Endothelial cell of umbilical vein (primary cell): Measurements from ENCODE around the gene TICAM1. TPM values are rescaled to one million over a fixed set of nuclear protein-coding genes. Genes with fewer than 3 reads are reported as not detected.
"Not testable (repeated sequence)": the region's sequence is repeated elsewhere in the genome, so short reads cannot be mapped to it uniquely, and the experiment has no call there.

ENCODE experiments used
- BruUV-seq: library from RNA; stranded (reverse); fragments of 400-500 nt; replicated peaks from 2 replicates; lab custom pipeline; 2021; lab: Mats Ljungman, UMichigan
- CTCF ChIA-PET: fragments of 300-600, 350-600 bp; sonication (Branson Sonifier 250); formaldehyde crosslinking; loops from one replicate; lab custom pipeline; 2021; ENCODE audit warnings: antibody characterized with exemption, inconsistent platforms; lab: Charles Lee
- POLR2A ChIA-PET: fragments of 300-600, 350-600 bp; sonication (Branson Sonifier 250); formaldehyde crosslinking; loops from one replicate; lab custom pipeline; 2021; ENCODE audit warnings: antibody characterized with exemption, inconsistent platforms; lab: Charles Lee
- DNase-seq: peaks from one replicate; pipeline ENCODE4 v3.0.0-alpha.2; 2011; ENCODE audit warnings: low read depth, low spot score
- FAIRE-seq: peaks from 2 replicates; lab custom pipeline; 2011; peaks lifted over from hg19 to GRCh38; lab: Jason Lieb, UNC
- H2AFZ ChIP-seq: 2 replicates; pipeline ENCODE4 v1.6.0; 2012; ENCODE audit warnings: low read depth, low read length, control low read depth, inconsistent platforms
- H3K27ac ChIP-seq: 2 replicates; pipeline ENCODE4 v1.5.1; 2011; ENCODE audit warnings: low read depth, mild to moderate bottlenecking, control low read depth, low read length, moderate library complexity; ENCODE audit not compliant: insufficient read depth
- H3K27me3 ChIP-seq, 2 experiments: 2 replicates each; pipeline versions ENCODE4 v1.6.0 to v1.6.1; 2011; ENCODE audit warnings: low read length in 2 of 2, mixed read lengths in 1 of 2; ENCODE audit not compliant: control insufficient read depth in 2 of 2, insufficient read depth in 2 of 2
- H3K36me3 ChIP-seq, 2 experiments: 2 replicates in 1 of 2; 3 replicates in 1 of 2; pipeline ENCODE4 v1.5.1; 2011; ENCODE audit warnings: low read length in 2 of 2, mild to moderate bottlenecking in 1 of 2, moderate library complexity in 1 of 2; ENCODE audit not compliant: control insufficient read depth in 2 of 2, insufficient read depth in 2 of 2; ENCODE audit errors: extremely low read depth in 1 of 2
- H3K4me1 ChIP-seq: 3 replicates; pipeline ENCODE4 v1.5.1; 2011; ENCODE audit warnings: mild to moderate bottlenecking, low read length; ENCODE audit not compliant: control insufficient read depth, insufficient read depth; ENCODE audit errors: extremely low read depth
- H3K4me2 ChIP-seq: 2 replicates; pipeline ENCODE4 v1.6.1; 2011; ENCODE audit warnings: low read length, control low read depth, mixed read lengths; ENCODE audit not compliant: insufficient read depth
- H3K4me3 ChIP-seq, 3 experiments: fragments of 200-600 bp in 1 of 3; sonication (generic), shearing (Covaris generic) in 1 of 3; replicated peaks in 1 of 3; 2 replicates each; pipeline ENCODE4 v1.5.1; 2011 to 2016; ENCODE audit warnings: control low read depth in 3 of 3, low read length in 3 of 3, mild to moderate bottlenecking in 2 of 3, inconsistent platforms in 1 of 3, low read depth in 1 of 3, moderate library complexity in 1 of 3; ENCODE audit not compliant: insufficient read depth in 1 of 3
- H3K79me2 ChIP-seq: 2 replicates; pipeline ENCODE4 v1.6.0; 2012; ENCODE audit warnings: low read length, inconsistent platforms; ENCODE audit not compliant: control insufficient read depth, insufficient read depth
- H3K9ac ChIP-seq: replicated peaks from 2 replicates; pipeline ENCODE3; 2011; ENCODE audit warnings: low read length, control low read depth; ENCODE audit not compliant: insufficient read depth; ENCODE audit errors: extremely low read depth
- H3K9me1 ChIP-seq: replicated peaks from 3 replicates; pipeline ENCODE4 v1.6.0; 2011; ENCODE audit warnings: mild to moderate bottlenecking, low read length; ENCODE audit not compliant: control insufficient read depth, insufficient read depth; ENCODE audit errors: extremely low read depth
- H3K9me3 ChIP-seq: replicated peaks from 2 replicates; pipeline ENCODE4 v1.5.1; 2012; ENCODE audit warnings: low read length, inconsistent platforms; ENCODE audit not compliant: control insufficient read depth, insufficient read depth
- H4K20me1 ChIP-seq: replicated peaks from 2 replicates; pipeline ENCODE3; 2011; ENCODE audit warnings: mild to moderate bottlenecking, low read length; ENCODE audit not compliant: control insufficient read depth, insufficient read depth; ENCODE audit errors: extremely low read depth
- EZH2 ChIP-seq: IDR thresholded peaks from 2 replicates; pipeline ENCODE4 v1.6.1; 2012; ENCODE audit warnings: borderline replicate concordance, low read depth, mild to moderate bottlenecking, moderate library complexity, low read length, inconsistent platforms; ENCODE audit not compliant: severe bottlenecking
- FOS ChIP-seq: IDR thresholded peaks from 2 replicates; pipeline ENCODE4 v1.6.1; 2011; ENCODE audit warnings: mild to moderate bottlenecking, low read length, moderate library complexity, borderline replicate concordance; ENCODE audit not compliant: insufficient read depth
- GATA2 ChIP-seq: IDR thresholded peaks from 2 replicates; pipeline ENCODE4 v1.7.0; 2011; ENCODE audit warnings: low read depth, mild to moderate bottlenecking, moderate library complexity, mixed read lengths, low read length; ENCODE audit not compliant: insufficient read length, insufficient read depth
- JUN ChIP-seq: IDR thresholded peaks from 2 replicates; pipeline ENCODE4 v1.6.1; 2011; ENCODE audit warnings: borderline replicate concordance, low read depth; ENCODE audit not compliant: insufficient read length, insufficient read depth
- MYC ChIP-seq: IDR thresholded peaks from one replicate; pipeline ENCODE4 v1.6.1; 2011; ENCODE audit warnings: mild to moderate bottlenecking, low read depth, low read length
- POLR2A ChIP-seq: IDR thresholded peaks from 2 replicates; pipeline ENCODE4 v1.6.1; 2012; ENCODE audit warnings: low read depth, mild to moderate bottlenecking, control low read depth, low read length
- POLR2AphosphoS5 ChIP-seq: IDR thresholded peaks from 2 replicates; pipeline ENCODE4 v1.6.1; 2012; ENCODE audit warnings: low read depth, mild to moderate bottlenecking, control low read depth, low read length, moderate library complexity; ENCODE audit not compliant: insufficient read depth
- dilution Hi-C: fragments of 300-500 bp; cut with MboI; formaldehyde crosslinking; loops from one replicate; pipeline ENCODE4 v1.15.0; 2019; ENCODE audit warnings: low sequenced_read_pairs; ENCODE audit not compliant: extremely low pct_ligation_motif_present
- intact Hi-C: fragments of 100-400 bp; cut with micrococcal nuclease; formaldehyde crosslinking; loops from one replicate; pipeline ENCODE4 v1.10.0; 2022
- polyA plus RNA-seq, 4 experiments: library from polyadenylated mRNA; depleted of rRNA in 3 of 4; stranded (reverse) in 3 of 4; unstranded in 1 of 4; fragments of >200 nt; gene quantifications; 2 replicates each; pipeline versions ENCODE4 v1.2.1 to v1.2.3, GENCODE V29; 2011 to 2012; ENCODE audit warnings: missing spikeins in 1 of 4
- total RNA-seq: library from RNA; stranded (reverse); gene quantifications from 2 replicates; pipeline ENCODE4 v1.2.3, GENCODE V29; 2021
- TF ChIP-seq, protein P1 (sequence below): IDR thresholded peaks from 2 replicates; pipeline ENCODE4 v1.6.1; 2011; ENCODE audit not compliant: insufficient read depth, insufficient read length
- TF ChIP-seq, protein P2 (sequence below), 2 donors: IDR thresholded peaks; 1 replicate in 1 of 2; 2 replicates in 1 of 2; pipeline ENCODE4 v1.5.1; 2011; ENCODE audit warnings: low read length in 2 of 2, mild to moderate bottlenecking in 2 of 2, moderate library complexity in 2 of 2, control low read depth in 1 of 2, inconsistent platforms in 1 of 2, low read depth in 1 of 2; ENCODE audit not compliant: insufficient read depth in 1 of 2; ENCODE audit errors: extremely low read depth in 1 of 2

The TICAM1 gene
- total and polyA plus RNA-seq, 2 donors (not counting 3 experiments of a cell fraction or from before 2014, with no cell fraction given): 4.8 to 17.6 TPM

DNA sequence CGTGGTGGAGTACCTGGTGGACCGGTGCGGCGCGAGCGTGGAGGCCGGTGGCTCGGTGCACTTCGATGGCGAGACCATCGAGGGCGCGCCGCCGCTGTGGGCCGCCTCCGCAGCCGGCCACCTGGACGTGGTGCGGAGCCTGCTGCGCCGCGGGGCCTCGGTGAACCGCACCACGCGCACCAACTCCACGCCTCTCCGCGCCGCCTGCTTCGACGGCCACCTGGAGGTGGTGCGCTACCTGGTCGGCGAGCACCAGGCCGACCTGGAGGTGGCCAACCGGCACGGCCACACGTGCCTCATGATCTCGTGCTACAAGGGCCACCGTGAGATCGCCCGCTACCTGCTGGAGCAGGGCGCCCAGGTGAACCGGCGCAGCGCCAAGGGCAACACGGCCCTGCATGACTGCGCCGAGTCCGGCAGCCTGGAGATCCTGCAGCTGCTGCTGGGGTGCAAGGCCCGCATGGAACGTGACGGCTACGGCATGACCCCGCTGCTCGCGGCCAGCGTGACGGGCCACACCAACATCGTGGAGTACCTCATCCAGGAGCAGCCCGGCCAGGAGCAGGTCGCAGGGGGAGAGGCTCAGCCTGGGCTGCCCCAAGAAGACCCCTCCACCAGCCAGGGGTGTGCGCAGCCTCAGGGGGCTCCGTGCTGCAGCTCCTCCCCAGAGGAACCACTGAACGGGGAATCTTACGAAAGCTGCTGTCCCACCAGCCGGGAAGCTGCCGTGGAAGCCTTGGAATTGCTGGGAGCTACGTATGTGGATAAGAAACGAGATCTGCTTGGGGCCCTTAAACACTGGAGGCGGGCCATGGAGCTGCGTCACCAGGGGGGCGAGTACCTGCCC is 39.3 kb downstream of the TICAM1 start:
- H3K36me3 ChIP-seq, intact Hi-C loops, H3K9me1 ChIP-seq, H3K4me1 ChIP-seq, BruUV-seq, H3K27me3 ChIP-seq, DNase-seq, FAIRE-seq, H3K9me3 ChIP-seq, dilution Hi-C loops, H4K20me1 ChIP-seq: not testable (repeated sequence)
- peak overlapping the region; percentile 25 to 88 (median 45) for H3K4me3 ChIP-seq
- POLR2A ChIA-PET: interaction anchor here (0.7 to 1.1 kb wide), 2 partner anchors 60 to 67 kb away, joined by 3 to 4 read pairs; no protein-coding TSS in a partner anchor
- H3K4me2 ChIP-seq: peak overlapping the region; percentile 67
- H3K79me2 ChIP-seq: peaks cover 47% of the 10 kb centered on the region
- peak overlapping the region; percentile 79 for H3K9ac ChIP-seq
- CTCF ChIA-PET: interaction anchor here (1.3 to 5.6 kb wide), 7 partner anchors 11 to 119 kb away, joined by 7 to 362 read pairs (median 10); partner anchors contain the start of gene PLIN3
- H2AFZ ChIP-seq: peak overlapping the region; percentile 67
- peak overlapping the region; percentile 69 for H3K27ac ChIP-seq

DNA sequence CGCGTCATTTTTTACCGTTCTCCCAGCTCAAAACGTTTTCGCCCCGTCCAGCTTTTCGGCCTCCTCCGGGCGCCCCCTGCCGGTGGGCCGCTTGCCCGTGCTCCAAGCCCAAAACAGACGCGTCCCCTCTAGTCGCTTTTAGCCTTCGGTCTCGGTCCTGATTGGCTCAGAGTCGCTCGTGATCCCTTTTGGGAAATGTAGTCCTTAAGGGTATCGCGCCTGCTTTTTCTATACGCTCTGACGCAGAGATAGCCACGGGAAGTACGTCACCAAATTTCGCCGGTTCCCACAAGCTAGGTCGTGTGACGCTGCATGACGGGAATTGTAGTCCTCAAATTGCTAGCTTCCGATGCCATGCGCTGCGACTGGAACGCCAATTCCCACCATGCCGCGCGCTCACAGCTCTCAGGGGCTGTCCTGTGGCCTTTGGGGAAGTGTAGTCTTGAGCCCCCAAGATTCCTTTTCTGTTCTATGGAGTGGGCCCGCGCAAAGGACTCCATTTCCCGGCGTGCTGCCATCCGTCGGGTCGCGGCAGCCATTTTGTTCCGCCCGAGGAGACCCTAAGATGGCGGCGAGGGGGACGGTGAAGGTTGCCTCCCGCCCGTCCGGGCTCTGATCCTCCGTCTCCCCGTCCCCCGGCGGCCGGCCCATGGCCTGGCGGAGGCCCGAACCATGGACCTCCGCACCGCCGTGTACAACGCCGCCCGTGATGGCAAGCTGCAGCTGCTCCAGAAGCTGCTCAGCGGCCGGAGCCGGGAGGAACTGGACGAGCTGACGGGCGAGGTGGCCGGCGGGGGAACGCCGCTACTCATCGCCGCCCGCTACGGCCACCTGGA is 40.1 kb downstream of the TICAM1 start, which contains the start of gene FEM1A:
Gene FEM1A (plus strand): TSS at position 552 of the 836 bp plus-strand sequence. CDS start 121 bp downstream, at position 673.
- Histone ChIP-seq H3K4me1 (peaks cover 8% of the 10 kb centered on the region), H3K27me3 (no peaks in the 10 kb centered on the region), H3K79me2 (peaks cover 43% of the 10 kb centered on the region), H3K4me2 (peak within 1 kb of the TSS; percentile 67), H3K9me3 (no peaks in the 10 kb centered on the region), H3K4me3 (peak within 1 kb of the TSS; percentile 25 to 88 (median 45)), H3K36me3 (peaks cover 0 to 7% of the 10 kb centered on the region in 2 experiments), H2AFZ (peak within 1 kb of the TSS; percentile 67), H3K9me1 (no peaks in the 10 kb centered on the region), H3K9ac (peak within 1 kb of the TSS; percentile 79), H4K20me1 (no peaks in the 10 kb centered on the region), H3K27ac (peak within 1 kb of the TSS; percentile 69)
- ChIA-PET CTCF (interaction anchor here (0.6 to 5.6 kb wide), 39 partner anchors 9 to 524 kb away, joined by 3 to 362 read pairs (median 5); partner anchors contain the start of genes PLIN3 and SEMA6B), POLR2A (interaction anchor here (0.6 to 1.1 kb wide), 7 partner anchors 9 to 177 kb away, joined by 3 to 4 read pairs (median 3); partner anchors contain the start of gene KDM4B)
- no TSS peak for BruUV-seq
- TF ChIP-seq, protein P1, sequence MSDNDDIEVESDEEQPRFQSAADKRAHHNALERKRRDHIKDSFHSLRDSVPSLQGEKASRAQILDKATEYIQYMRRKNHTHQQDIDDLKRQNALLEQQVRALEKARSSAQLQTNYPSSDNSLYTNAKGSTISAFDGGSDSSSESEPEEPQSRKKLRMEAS: no peak
- no peak for TF ChIP-seq MYC
- TF ChIP-seq, protein P2, sequence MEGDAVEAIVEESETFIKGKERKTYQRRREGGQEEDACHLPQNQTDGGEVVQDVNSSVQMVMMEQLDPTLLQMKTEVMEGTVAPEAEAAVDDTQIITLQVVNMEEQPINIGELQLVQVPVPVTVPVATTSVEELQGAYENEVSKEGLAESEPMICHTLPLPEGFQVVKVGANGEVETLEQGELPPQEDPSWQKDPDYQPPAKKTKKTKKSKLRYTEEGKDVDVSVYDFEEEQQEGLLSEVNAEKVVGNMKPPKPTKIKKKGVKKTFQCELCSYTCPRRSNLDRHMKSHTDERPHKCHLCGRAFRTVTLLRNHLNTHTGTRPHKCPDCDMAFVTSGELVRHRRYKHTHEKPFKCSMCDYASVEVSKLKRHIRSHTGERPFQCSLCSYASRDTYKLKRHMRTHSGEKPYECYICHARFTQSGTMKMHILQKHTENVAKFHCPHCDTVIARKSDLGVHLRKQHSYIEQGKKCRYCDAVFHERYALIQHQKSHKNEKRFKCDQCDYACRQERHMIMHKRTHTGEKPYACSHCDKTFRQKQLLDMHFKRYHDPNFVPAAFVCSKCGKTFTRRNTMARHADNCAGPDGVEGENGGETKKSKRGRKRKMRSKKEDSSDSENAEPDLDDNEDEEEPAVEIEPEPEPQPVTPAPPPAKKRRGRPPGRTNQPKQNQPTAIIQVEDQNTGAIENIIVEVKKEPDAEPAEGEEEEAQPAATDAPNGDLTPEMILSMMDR (IDR thresholded peaks at IDR 0.05; ENCODE audit: extremely low read depth in 1 of 2, insufficient read depth in 1 of 2, low read depth in 1 of 2, low read length in 2 of 2): peak; percentile 98 to 100
- no peak for TF ChIP-seq EZH2
- no peak for TF ChIP-seq GATA2
- TF ChIP-seq FOS: no peak
- peak; percentile 32 for TF ChIP-seq JUN
- TF ChIP-seq POLR2AphosphoS5: peak; percentile 25
- peak; percentile 72 for TF ChIP-seq POLR2A
- FAIRE-seq: peak; percentile 100
- DNase-seq: peak; percentile 100
- intact Hi-C loops: loop anchor here (1.0 kb wide), 2 partner anchors 59 to 67 kb away; no protein-coding TSS in a partner anchor
- dilution Hi-C loops: no loop called here
